K562 (cell line): Measurements from ENCODE around the gene GEMIN4. TPM values are rescaled to one million over a fixed set of nuclear protein-coding genes. Genes with fewer than 3 reads are reported as not detected.

Experiments
- ATF2 ChIP-seq: sonication (generic); formaldehyde crosslinking; IDR thresholded peaks from 2 replicates; pipeline ENCODE4 v1.8.1; 2022; ENCODE audit warnings: missing genetic modification reagents
- BRD4 ChIP-seq: fragments of 200-600 bp; sonication (generic); IDR thresholded peaks from 2 replicates; pipeline ENCODE4 v1.6.1; 2017; ENCODE audit warnings: inconsistent platforms
- CREB5 ChIP-seq: fragments of 250-450 bp; sonication (Bioruptor Pico); IDR thresholded peaks from 2 replicates; pipeline ENCODE4 v1.5.0; 2020; ENCODE audit warnings: mild to moderate bottlenecking
- E2F3 ChIP-seq: fragments of 250-450 bp; sonication (Bioruptor Pico); IDR thresholded peaks from 2 replicates; pipeline ENCODE4 v1.4.0; 2020; ENCODE audit warnings: mild to moderate bottlenecking
- EHMT2 ChIP-seq: fragments of 450-650 bp; IDR thresholded peaks from 2 replicates; pipeline ENCODE4 v1.6.1; 2018; ENCODE audit warnings: antibody characterized with exemption
- ETV1 ChIP-seq: fragments of 450-650 bp; conservative IDR thresholded peaks from 2 replicates; pipeline ENCODE4 v1.6.1; 2016; ENCODE audit warnings: missing genetic modification characterization, control low read depth, low read depth, missing compliant biosample characterization
- FOS ChIP-seq: IDR thresholded peaks from 3 replicates; pipeline ENCODE4 v1.6.1; 2011; ENCODE audit not compliant: insufficient read length; ENCODE audit errors: extremely low read depth
- HEY1 ChIP-seq: fragments of 250-450 bp; sonication (Bioruptor Pico); IDR thresholded peaks from 2 replicates; pipeline ENCODE4 v1.5.0; 2020; ENCODE audit warnings: mild to moderate bottlenecking, moderate library complexity, borderline replicate concordance
- HNRNPLL ChIP-seq: fragments of 200-400 bp; formaldehyde crosslinking; IDR thresholded peaks from 2 replicates; pipeline ENCODE4 v1.6.1; 2017; ENCODE audit warnings: low read length, low read depth, mild to moderate bottlenecking; ENCODE audit not compliant: poor library complexity, severe bottlenecking
- ID3 ChIP-seq, 2 experiments: fragments of 250-450 bp in 1 of 2; fragments of 450-650 bp in 1 of 2; sonication (Bioruptor Pico) in 1 of 2; IDR thresholded peaks; 2 replicates each; pipeline versions ENCODE4 v1.6.1 to v1.8.0; 2016 to 2021; ENCODE audit warnings: mild to moderate bottlenecking in 2 of 2, moderate library complexity in 2 of 2, missing compliant biosample characterization in 1 of 2, missing genetic modification characterization in 1 of 2
- NCOA6 ChIP-seq: fragments of 450-650 bp; IDR thresholded peaks from 2 replicates; pipeline ENCODE4 v1.6.1; 2017; ENCODE audit warnings: mild to moderate bottlenecking
- NFE2 ChIP-seq: IDR thresholded peaks from 2 replicates; pipeline ENCODE4 v1.6.1; 2014; ENCODE audit warnings: antibody characterized with exemption, low read depth
- POLR2AphosphoS2 ChIP-seq: IDR thresholded peaks from 2 replicates; pipeline ENCODE4 v1.6.1; 2012; ENCODE audit warnings: low read length, improper control_type of control experiment
- PRPF4 ChIP-seq: fragments of 200-400 bp; formaldehyde crosslinking; IDR thresholded peaks from one replicate; pipeline ENCODE4 v1.6.1; 2017; ENCODE audit warnings: low read length, low read depth, mild to moderate bottlenecking; ENCODE audit not compliant: insufficient read depth, poor library complexity, severe bottlenecking
- RBM17 ChIP-seq: fragments of 200-400 bp; formaldehyde crosslinking; IDR thresholded peaks from 2 replicates; pipeline ENCODE4 v1.6.1; 2017; ENCODE audit warnings: low read depth, mild to moderate bottlenecking, low read length, borderline replicate concordance
- RNF219 ChIP-seq: fragments of 250-450 bp; sonication (Bioruptor Pico); IDR thresholded peaks from 2 replicates; pipeline ENCODE4 v1.5.0; 2022; ENCODE audit warnings: mild to moderate bottlenecking
- RUNX1 ChIP-seq: sonication (generic); IDR thresholded peaks from 2 replicates; pipeline ENCODE4 v1.6.1; 2016; ENCODE audit warnings: antibody characterized with exemption, low read depth
- TOE1 ChIP-seq, 2 experiments: fragments of 450-650 bp in 1 of 2; sonication (generic) in 1 of 2; formaldehyde crosslinking in 1 of 2; IDR thresholded peaks; 2 replicates each; pipeline versions ENCODE4 v1.7.1 to v1.8.0; 2016 to 2022; ENCODE audit warnings: borderline replicate concordance in 2 of 2, mild to moderate bottlenecking in 2 of 2, antibody characterized with exemption in 1 of 2, inconsistent platforms in 1 of 2, low read depth in 1 of 2, missing genetic modification reagents in 1 of 2, moderate library complexity in 1 of 2
- ZFP1 ChIP-seq: fragments of 450-650 bp; formaldehyde crosslinking; IDR thresholded peaks from 2 replicates; pipeline ENCODE4 v1.4.0; 2020; ENCODE audit warnings: mild to moderate bottlenecking, mixed read lengths
- ZNF668 ChIP-seq: fragments of 250-450 bp; sonication (Bioruptor Pico); IDR thresholded peaks from 2 replicates; pipeline ENCODE4 v1.8.0; 2022; ENCODE audit warnings: mild to moderate bottlenecking, inconsistent platforms
- polyA plus RNA-seq, 8 experiments: library from polyadenylated mRNA; depleted of rRNA in 4 of 8; stranded (reverse) in 5 of 8; unstranded in 3 of 8; fragments of >200 nt; fragmentation: Nextera tagmentation in 2 of 8; fragmentation: Illumina TruSeq in 1 of 8; extraction: Ambion mirVana in 2 of 8; extraction: Trizol in 1 of 8; gene quantifications; 2 replicates each; pipeline versions ENCODE4 v1.2.1 to v1.2.3, GENCODE V29; 2011 to 2014; ENCODE audit warnings: inconsistent platforms in 1 of 8, missing spikeins in 1 of 8
- total RNA-seq, 7 experiments: library from RNA; depleted of rRNA in 6 of 7; stranded (reverse); fragments of >200 nt in 6 of 7; fragmentation: Illumina TruSeq in 2 of 7; extraction: Trizol in 2 of 7; gene quantifications; 2 replicates each; pipeline versions ENCODE4 v1.2.1 to v1.2.3, GENCODE V29; 2011 to 2021; ENCODE audit warnings: low replicate concordance in 1 of 7

The GEMIN4 gene
- total and polyA plus RNA-seq, 9 of the 15 experiments (the other 6 are each of a cell fraction or from before 2014, with no cell fraction given), result 1.8 to 42.5 (median 10.8) TPM

- TF ChIP-seq CREB5 (CRISPR knock-in tag) (no peak), POLR2AphosphoS2 (no peak), EHMT2 (no peak), BRD4 (no peak), ZFP1 (CRISPR knock-in tag) (no peak), NCOA6 (no peak), PRPF4 (no peak), ID3 (CRISPR knock-in tag; IDR thresholded peaks at IDR 0.05) (no peak), ID3 (tag; IDR thresholded peaks at IDR 0.05) (no peak), RBM17 (no peak), NFE2 (no peak), ETV1 (tag) (no peak), TOE1 (IDR thresholded peaks at IDR 0.05; ENCODE audit: borderline replicate concordance) (peak; percentile 70; the same call in 1 of the 2 replicates), TOE1 (CRISPR knock-in tag; IDR thresholded peaks at IDR 0.05; ENCODE audit: borderline replicate concordance, low read depth) (no peak), HNRNPLL (no peak), ATF2 (CRISPR knock-in tag) (no peak; the same call in 1 of the 2 replicates), FOS (no peak), E2F3 (CRISPR knock-in tag) (no peak), ZNF668 (no peak), RNF219 (CRISPR knock-in tag) (no peak), HEY1 (CRISPR knock-in tag) (no peak), RUNX1 (peak; percentile 72; the same call in 1 of the 2 replicates)
These were observed 30.0 kb upstream of the GEMIN4 start, which contains the start of the genes GLOD4 and MRM3 (continued) for GRCh38 chr17:781805-782731.
